Ramos (cell line): ENCODE measurements around the gene USP4.
"Not testable (repeated sequence)": the region's sequence is repeated elsewhere in the genome, so short reads cannot be mapped to it uniquely, and the experiment has no call there.

ENCODE experiments used
- in situ Hi-C: fragments of 300-500 bp; cut with MboI; formaldehyde crosslinking; loops from one replicate; pipeline ENCODE4 v1.14.3; 2022; ENCODE audit warnings: low sequenced_read_pairs; ENCODE audit not compliant: unreplicated experiment

The USP4 gene

GRCh38 chr3:49339941-49340800, at the start of gene USP4:
Gene USP4 (minus strand): TSS chr3:49340053. CDS start chr3:49340024, 29 bp downstream.
- in situ Hi-C loops = no loop called here

- in situ Hi-C loops = no loop called here
Observed at GRCh38 chr3:49389297-49389696, 49.4 kb upstream of the USP4 start.

- in situ Hi-C loops = no loop called here
Observed at GRCh38 chr3:49388289-49388820, 48.5 kb upstream of the USP4 start.

GRCh38 chr3:49387721-49388120, 47.9 kb upstream of the USP4 start:
- in situ Hi-C loops = no loop called here

GRCh38 chr3:49386056-49386756, 46.4 kb upstream of the USP4 start:
- in situ Hi-C loops = no loop called here

- in situ Hi-C loops = no loop called here
Observed at GRCh38 chr3:49385617-49386016, 45.8 kb upstream of the USP4 start.

- in situ Hi-C loops = no loop called here
Observed at GRCh38 chr3:49383387-49383786, 43.5 kb upstream of the USP4 start.

GRCh38 chr3:49378249-49378895, 38.5 kb upstream of the USP4 start:
- in situ Hi-C loops = no loop called here

- in situ Hi-C loops = no loop called here
Observed at GRCh38 chr3:49377483-49377882, 37.6 kb upstream of the USP4 start.

GRCh38 chr3:49371946-49372345, 32.1 kb upstream of the USP4 start:
- in situ Hi-C loops = no loop called here

- in situ Hi-C loops = no loop called here
Observed at GRCh38 chr3:49370585-49371290, 30.9 kb upstream of the USP4 start.

- in situ Hi-C loops = no loop called here
Observed at GRCh38 chr3:49362561-49362960, 22.7 kb upstream of the USP4 start.

- in situ Hi-C loops = no loop called here
Observed at GRCh38 chr3:49359623-49360022, 19.8 kb upstream of the USP4 start.

- in situ Hi-C loops = no loop called here
Observed at GRCh38 chr3:49358884-49359225, 19.0 kb upstream of the USP4 start.

- in situ Hi-C loops = no loop called here
Observed at GRCh38 chr3:49358217-49358883, 18.5 kb upstream of the USP4 start, which contains the start of gene GPX1. Gene GPX1 (minus strand): TSS chr3:49358353. CDS start chr3:49358278, 75 bp downstream.

GRCh38 chr3:49357443-49358216, 17.8 kb upstream of the USP4 start:
- in situ Hi-C loops = not testable (repeated sequence)

GRCh38 chr3:49357095-49357442, 17.2 kb upstream of the USP4 start:
- in situ Hi-C loops = not testable (repeated sequence)

- in situ Hi-C loops = no loop called here
Observed at GRCh38 chr3:49352890-49353421, 13.1 kb upstream of the USP4 start.

- in situ Hi-C loops = no loop called here
Observed at GRCh38 chr3:49352281-49352680, 12.4 kb upstream of the USP4 start.
